ENCODE results near the gene DST. TPM values are rescaled to one million over a fixed set of nuclear protein-coding genes. Genes with fewer than 3 reads are reported as not detected.

The DST gene
- total RNA-seq, 1 experiment from 2014 or later: 144 TPM

DNA sequence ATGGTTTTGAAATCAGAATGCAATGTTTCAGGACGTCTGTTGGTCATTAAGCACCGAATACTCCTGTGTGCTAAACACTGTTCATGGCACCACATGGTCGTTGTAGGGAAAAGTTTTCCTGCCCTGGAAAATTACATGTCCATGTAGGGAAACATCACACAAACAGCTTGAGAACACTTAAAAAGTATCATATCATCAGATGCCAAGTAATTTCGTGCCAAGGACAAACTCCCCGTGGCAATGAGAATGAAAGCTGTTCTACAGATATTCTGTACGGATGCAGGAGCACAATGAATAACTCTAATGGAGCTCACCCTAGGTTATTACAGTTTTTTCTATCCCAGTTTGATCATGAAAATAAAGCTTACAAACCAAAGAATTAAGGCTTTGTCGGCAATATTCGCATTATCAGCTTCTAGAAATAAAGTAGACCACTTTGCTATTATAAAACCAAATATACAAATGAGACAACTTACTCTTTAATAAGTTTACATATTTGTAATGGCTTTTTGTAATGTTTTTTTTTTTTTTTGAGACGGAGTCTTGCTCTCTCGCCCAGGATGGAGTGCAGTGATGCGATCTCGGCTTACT is 4.6 kb upstream of the DST start:
- no peak overlapping the region for H2AFZ ChIP-seq (ENCODE audit: low read depth, low read length, poor library complexity, severe bottlenecking)
- CTCF ChIA-PET: no interaction called here

DNA sequence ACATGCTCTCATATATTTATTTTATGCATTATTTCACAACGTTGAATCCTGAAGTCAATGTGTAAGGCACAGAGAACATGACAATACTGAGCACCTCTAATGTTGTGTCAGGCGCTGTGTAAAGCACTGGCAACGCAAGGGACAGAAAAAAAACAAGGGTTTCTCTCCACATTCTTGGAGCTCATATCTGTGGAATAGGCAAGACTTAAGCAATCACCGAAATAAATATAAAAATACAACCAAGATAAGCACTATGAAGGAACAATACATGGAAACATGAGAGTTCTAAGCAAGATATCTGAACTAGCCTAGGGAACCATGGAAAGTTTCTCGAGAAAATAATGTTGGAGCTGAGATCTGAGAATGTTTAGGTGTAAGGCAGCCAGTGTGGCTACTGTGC is 1.7 kb upstream of the DST start:
- H2AFZ ChIP-seq (ENCODE audit: low read depth, low read length, poor library complexity, severe bottlenecking): no peak overlapping the region
- no peak overlapping the region for H3K4me2 ChIP-seq (ENCODE audit: low read length)
- ChIA-PET RAD21 (ENCODE audit: low non-redundant PET in 1 of 2, low total read pairs in 2 of 2, uncharacterized antibody in 2 of 2, unreplicated experiment in 2 of 2) (interaction anchor here in 1 of 2 experiments (0.6 kb wide), 1 partner anchor 25 kb away, joined by 3 read pairs; no protein-coding TSS in a partner anchor), CTCF (no interaction called here), POLR2A (no interaction called here)
- H3K4me3 ChIP-seq (replicated peaks in 1 of 2; ENCODE audit: low read depth in 1 of 2, low read length in 2 of 2): no peak overlapping the region
- H3K9me3 ChIP-seq (ENCODE audit: control insufficient read depth in 1 of 2, insufficient read depth in 1 of 2, low read depth in 1 of 2, low read length in 2 of 2): no peaks in the 10 kb centered on the region
- intact Hi-C loops (cut with micrococcal nuclease): no loop called here
- no peak overlapping the region for H3K9ac ChIP-seq (ENCODE audit: low read length)
- TF ChIP-seq, protein P1, sequence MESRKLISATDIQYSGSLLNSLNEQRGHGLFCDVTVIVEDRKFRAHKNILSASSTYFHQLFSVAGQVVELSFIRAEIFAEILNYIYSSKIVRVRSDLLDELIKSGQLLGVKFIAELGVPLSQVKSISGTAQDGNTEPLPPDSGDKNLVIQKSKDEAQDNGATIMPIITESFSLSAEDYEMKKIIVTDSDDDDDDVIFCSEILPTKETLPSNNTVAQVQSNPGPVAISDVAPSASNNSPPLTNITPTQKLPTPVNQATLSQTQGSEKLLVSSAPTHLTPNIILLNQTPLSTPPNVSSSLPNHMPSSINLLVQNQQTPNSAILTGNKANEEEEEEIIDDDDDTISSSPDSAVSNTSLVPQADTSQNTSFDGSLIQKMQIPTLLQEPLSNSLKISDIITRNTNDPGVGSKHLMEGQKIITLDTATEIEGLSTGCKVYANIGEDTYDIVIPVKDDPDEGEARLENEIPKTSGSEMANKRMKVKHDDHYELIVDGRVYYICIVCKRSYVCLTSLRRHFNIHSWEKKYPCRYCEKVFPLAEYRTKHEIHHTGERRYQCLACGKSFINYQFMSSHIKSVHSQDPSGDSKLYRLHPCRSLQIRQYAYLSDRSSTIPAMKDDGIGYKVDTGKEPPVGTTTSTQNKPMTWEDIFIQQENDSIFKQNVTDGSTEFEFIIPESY (IDR thresholded peaks at IDR 0.05; ENCODE audit: extremely low read depth, insufficient replicate concordance, low read length): no peak
- TF ChIP-seq, protein P2, sequence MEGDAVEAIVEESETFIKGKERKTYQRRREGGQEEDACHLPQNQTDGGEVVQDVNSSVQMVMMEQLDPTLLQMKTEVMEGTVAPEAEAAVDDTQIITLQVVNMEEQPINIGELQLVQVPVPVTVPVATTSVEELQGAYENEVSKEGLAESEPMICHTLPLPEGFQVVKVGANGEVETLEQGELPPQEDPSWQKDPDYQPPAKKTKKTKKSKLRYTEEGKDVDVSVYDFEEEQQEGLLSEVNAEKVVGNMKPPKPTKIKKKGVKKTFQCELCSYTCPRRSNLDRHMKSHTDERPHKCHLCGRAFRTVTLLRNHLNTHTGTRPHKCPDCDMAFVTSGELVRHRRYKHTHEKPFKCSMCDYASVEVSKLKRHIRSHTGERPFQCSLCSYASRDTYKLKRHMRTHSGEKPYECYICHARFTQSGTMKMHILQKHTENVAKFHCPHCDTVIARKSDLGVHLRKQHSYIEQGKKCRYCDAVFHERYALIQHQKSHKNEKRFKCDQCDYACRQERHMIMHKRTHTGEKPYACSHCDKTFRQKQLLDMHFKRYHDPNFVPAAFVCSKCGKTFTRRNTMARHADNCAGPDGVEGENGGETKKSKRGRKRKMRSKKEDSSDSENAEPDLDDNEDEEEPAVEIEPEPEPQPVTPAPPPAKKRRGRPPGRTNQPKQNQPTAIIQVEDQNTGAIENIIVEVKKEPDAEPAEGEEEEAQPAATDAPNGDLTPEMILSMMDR (IDR thresholded peaks at IDR 0.05 in 2 of 3, conservative IDR thresholded peaks at IDR 0.05 in 1 of 3; ENCODE audit: borderline replicate concordance in 1 of 3, insufficient read depth in 1 of 3, low read depth in 2 of 3, low read length in 2 of 3): no peak
- TF ChIP-seq CBX3 (IDR thresholded peaks at IDR 0.05; ENCODE audit: low read depth): no peak
- peaks cover 21% of the 10 kb centered on the region in 2 experiments; a peak in 2 of 4 replicates for H3K36me3 ChIP-seq (ENCODE audit: control insufficient read depth in 1 of 2, insufficient read depth in 2 of 2, low read length in 2 of 2)
- no peak for DNase-seq (ENCODE audit: low read depth, low spot score)
- no peaks in the 10 kb centered on the region for H3K27me3 ChIP-seq (ENCODE audit: insufficient read depth, low read length)
- BruUV-seq (replicated peaks): no TSS peak
- H4K20me1 ChIP-seq (ENCODE audit: insufficient read depth): no peaks in the 10 kb centered on the region
- no peak for ATAC-seq
- H3K9me2 ChIP-seq (ENCODE audit: insufficient read depth): no peaks in the 10 kb centered on the region
- no peaks in the 10 kb centered on the region for H3K79me2 ChIP-seq (ENCODE audit: insufficient read depth, low read length)
- H3K27ac ChIP-seq (ENCODE audit: low read depth, low read length): no peak overlapping the region
- peaks cover 18 to 21% of the 10 kb centered on the region in 2 experiments for H3K4me1 ChIP-seq (ENCODE audit: control insufficient read depth in 1 of 2, insufficient read depth in 2 of 2, low read length in 2 of 2)

More for the DNA sequence above, 4.6 kb upstream of the DST start:
- Histone ChIP-seq H3K79me2 (ENCODE audit: insufficient read depth, low read length) (no peaks in the 10 kb centered on the region), H4K20me1 (ENCODE audit: insufficient read depth) (no peaks in the 10 kb centered on the region), H3K9me2 (ENCODE audit: insufficient read depth) (no peaks in the 10 kb centered on the region), H3K4me2 (ENCODE audit: low read length) (no peak overlapping the region), H3K27me3 (ENCODE audit: insufficient read depth, low read length) (no peaks in the 10 kb centered on the region), H3K27ac (ENCODE audit: low read depth, low read length) (no peak overlapping the region), H3K4me1 (ENCODE audit: control insufficient read depth in 1 of 2, insufficient read depth in 2 of 2, low read length in 2 of 2) (peaks cover 44 to 49% of the 10 kb centered on the region in 2 experiments), H3K36me3 (ENCODE audit: control insufficient read depth in 1 of 2, insufficient read depth in 2 of 2, low read length in 2 of 2) (peaks cover 12 to 21% of the 10 kb centered on the region in 2 experiments; a peak in 2 of 4 replicates), H3K4me3 (replicated peaks in 1 of 2; ENCODE audit: low read depth in 1 of 2, low read length in 2 of 2) (no peak overlapping the region), H3K9ac (ENCODE audit: low read length) (no peak overlapping the region), H3K9me3 (ENCODE audit: control insufficient read depth in 1 of 2, insufficient read depth in 1 of 2, low read depth in 1 of 2, low read length in 2 of 2) (no peaks in the 10 kb centered on the region)
- DNase-seq (ENCODE audit: low read depth, low spot score) (no peak), ATAC-seq (no peak)
- no TSS peak for BruUV-seq (replicated peaks)
- ChIA-PET RAD21 (ENCODE audit: low non-redundant PET in 1 of 2, low total read pairs in 2 of 2, uncharacterized antibody in 2 of 2, unreplicated experiment in 2 of 2) (no interaction called here), POLR2A (no interaction called here)
- intact Hi-C loops (cut with micrococcal nuclease): no loop called here
- no peak for TF ChIP-seq CEBPB (IDR thresholded peaks at IDR 0.05; ENCODE audit: low read depth)
